Measurements from ENCODE around the gene SHISAL1.

The SHISAL1 gene

DNA sequence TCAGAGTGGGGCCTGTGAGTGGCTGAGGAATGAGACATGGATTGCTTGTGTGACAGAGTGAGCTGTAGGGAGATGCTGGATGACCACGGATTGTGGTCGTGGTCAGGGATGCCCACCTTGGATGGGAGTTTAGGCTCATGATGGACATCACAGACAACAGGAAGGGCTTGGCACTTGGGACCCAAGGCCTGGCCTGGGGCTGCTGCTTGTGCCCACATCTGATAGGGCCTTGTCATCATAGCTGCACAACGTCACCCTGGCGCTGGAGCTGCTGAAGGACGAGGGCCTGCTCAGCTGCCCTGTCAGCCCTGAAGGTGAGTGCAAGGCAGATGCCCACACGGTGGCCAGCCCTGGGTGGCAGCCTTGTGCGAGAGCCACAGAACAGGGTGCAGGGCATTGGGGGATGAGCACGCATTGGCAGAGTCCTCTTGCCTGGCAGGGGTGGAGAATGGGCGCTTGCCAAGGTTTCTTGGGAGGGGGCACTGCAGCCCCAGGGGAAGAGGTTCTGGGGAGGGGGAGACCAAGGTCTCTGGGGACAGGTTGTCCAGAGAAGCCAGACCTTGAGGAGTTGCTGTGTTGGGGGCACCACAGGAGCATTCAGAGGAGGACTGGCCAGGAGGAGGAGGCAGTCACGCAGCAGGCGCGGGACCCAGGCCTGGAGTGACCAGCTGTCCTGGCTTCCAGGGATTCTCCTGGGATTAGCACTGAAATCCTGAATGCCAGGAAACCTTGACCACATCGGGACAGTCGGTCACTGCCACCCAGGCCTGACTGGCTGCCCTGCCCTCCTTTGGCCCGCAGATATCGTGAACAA is 107.0 kb downstream of the SHISAL1 start:
- no peak for ATAC-seq

- ATAC-seq: no peak
These were observed 107.8 kb downstream of the SHISAL1 start for GRCh38 chr22:44204739-44205515.

DNA sequence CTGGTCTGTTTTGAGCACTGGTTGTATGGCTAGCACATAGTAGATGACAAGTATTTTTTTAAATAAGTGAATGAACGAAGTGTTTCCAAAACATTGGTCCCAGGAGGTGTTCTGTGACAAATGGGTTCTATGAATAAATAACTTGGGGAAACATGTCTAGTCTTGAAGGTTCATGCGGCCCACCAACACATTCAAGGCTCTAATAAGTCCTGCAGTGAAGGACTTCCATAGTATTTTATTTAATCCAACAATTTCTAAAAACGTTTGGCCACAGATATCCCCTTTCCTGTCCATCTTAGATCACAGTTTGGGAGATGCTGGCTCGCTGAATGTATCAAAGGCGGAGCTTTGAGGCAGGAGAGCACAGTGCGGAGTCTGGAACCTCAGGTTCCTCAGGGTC is 109.5 kb downstream of the SHISAL1 start:
- no peak for ATAC-seq

DNA sequence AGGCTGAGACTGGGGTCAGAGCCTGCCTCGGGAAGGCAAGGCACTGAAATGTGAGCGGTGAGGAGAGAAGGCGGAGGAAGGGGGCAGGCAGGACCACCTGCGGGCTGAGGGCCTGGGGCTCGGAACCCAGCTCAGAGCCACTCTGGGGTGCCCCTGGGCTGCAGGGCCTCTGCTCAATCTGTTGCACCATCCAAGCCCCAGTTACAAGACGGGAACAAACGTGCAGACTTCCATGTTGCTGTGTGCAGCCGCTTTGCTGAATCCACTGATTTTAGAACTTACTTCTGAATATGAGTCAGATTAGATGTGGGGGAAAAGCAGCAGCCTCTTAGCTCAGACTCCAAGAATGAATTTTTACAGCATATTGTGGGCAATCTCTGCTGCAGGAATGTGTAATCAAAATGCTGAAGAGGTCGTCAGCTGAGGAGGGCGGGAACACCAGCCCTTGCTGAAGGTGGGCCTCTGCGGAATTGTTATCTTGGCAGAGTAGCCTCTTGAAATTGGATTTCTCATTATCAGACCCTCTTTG is 110.4 kb downstream of the SHISAL1 start:
- ATAC-seq: no peak

GRCh38 chr22:44201665-44202064 is 111.1 kb downstream of the SHISAL1 start:
- no peak for ATAC-seq

- ATAC-seq: no peak
These were observed 111.7 kb downstream of the SHISAL1 start for GRCh38 chr22:44200855-44201550.

DNA sequence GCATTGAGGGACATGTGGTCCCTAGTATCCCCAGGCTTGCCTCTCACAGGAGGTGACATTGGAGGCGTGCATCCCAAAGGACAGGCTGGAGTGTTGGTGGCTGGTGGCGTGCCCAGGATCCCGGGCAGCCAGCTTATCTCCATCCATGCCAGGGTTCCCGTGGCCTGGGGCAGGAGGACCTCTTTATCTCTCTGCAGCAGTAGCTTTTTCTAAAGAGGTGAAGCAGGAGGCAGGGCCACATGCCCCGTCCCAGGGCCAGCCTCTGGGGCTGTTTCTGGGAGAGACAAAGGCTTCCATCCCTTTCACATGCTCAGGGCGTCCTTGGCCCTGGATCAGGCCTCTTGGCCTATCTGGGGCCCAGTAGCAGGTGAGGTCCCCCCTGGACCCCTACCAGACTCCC is 112.3 kb downstream of the SHISAL1 start:
- no peak for ATAC-seq

DNA sequence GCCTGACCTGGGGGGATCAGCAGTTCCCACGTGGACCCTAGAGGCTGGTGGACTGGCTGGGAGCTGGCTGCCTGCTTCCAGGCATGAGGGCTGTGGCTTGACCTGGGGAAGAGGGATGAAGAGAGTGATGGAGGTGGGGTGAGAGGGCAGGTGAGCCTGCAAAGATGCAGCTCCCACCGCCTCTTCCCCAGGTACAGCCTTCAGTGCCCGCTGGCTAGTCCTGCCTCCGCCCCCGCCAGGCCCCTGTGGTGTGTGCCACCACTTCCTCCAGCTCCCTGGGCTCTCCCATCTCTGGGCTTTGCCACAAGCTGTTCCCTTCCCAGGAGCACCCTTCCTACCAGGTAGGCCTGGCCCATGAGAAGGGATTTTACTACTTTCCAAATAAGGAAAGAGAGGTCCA is 112.9 kb downstream of the SHISAL1 start:
- no peak for ATAC-seq

DNA sequence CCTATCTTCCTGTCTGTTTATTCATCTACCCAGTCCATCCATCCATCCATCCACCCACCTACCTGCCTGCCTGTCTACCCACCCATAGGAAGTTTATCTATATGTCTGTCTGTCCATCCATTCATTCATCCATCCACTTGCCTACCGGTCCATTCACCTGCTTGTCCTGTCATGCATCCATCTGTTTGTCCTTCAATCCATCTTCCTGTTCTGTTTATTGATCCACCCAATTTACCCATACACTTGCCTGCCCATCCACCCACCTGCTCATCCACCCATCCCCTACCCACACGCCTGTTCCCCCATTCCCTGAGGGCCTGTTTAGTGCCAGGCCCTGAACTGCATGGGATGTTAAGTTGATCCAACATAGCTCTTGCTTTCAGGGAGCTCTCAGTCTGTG is 113.6 kb downstream of the SHISAL1 start:
- no peak for ATAC-seq

- no peak for ATAC-seq
These were observed 115.5 kb downstream of the SHISAL1 start for GRCh38 chr22:44197271-44197670.

- no peak for ATAC-seq
These were observed 116.0 kb downstream of the SHISAL1 start for GRCh38 chr22:44196731-44197131.

- ATAC-seq: no peak
These were observed 116.5 kb downstream of the SHISAL1 start for GRCh38 chr22:44196241-44196640.

- no peak for ATAC-seq
These were observed 117.4 kb downstream of the SHISAL1 start for GRCh38 chr22:44195189-44195871.

- no peak for ATAC-seq
These were observed 118.2 kb downstream of the SHISAL1 start for GRCh38 chr22:44194569-44194968.

All from activated CD4-positive, CD25-positive, alpha-beta regulatory T cell treated with anti-CD3 and anti-CD28 coated beads, Interleukin-2, amount 50 U/mL, for 24 hours (primary cell).